SK-N-SH treated with all-trans-retinoic acid at 6 μM for 48 hours (cell line): ENCODE measurements around the gene POM121L2.

ENCODE experiments used
- ATAC-seq: fragments of 200-7000 bp; cut with Tn5 transposase; 3 replicates; pipeline ENCODE4 v1.9.1; 2020; ENCODE audit warnings: mild to moderate bottlenecking, moderate library complexity
- ARNTL ChIP-seq: fragments of 450-650 bp; formaldehyde crosslinking; IDR thresholded peaks from 2 replicates; pipeline ENCODE4 v1.5.0; 2020; ENCODE audit warnings: low read depth, mild to moderate bottlenecking, moderate library complexity, borderline replicate concordance
- BACH2 ChIP-seq: fragments of 250-450 bp; sonication (Bioruptor Pico); IDR thresholded peaks from 2 replicates; pipeline ENCODE4 v1.9.0; 2021; ENCODE audit warnings: mild to moderate bottlenecking, borderline replicate concordance
- ESRRG ChIP-seq: fragments of 250-450 bp; sonication (Bioruptor Pico); IDR thresholded peaks from 2 replicates; pipeline ENCODE4 v1.6.1; 2021; ENCODE audit warnings: mild to moderate bottlenecking
- GLIS3 ChIP-seq: fragments of 250-450 bp; sonication (Bioruptor Pico); IDR thresholded peaks from 2 replicates; pipeline ENCODE4 v1.5.0; 2020; ENCODE audit warnings: mild to moderate bottlenecking, moderate library complexity
- ISL1 ChIP-seq: fragments of 250-450 bp; sonication (Bioruptor Pico); IDR thresholded peaks from 2 replicates; pipeline ENCODE4 v2.1.2; 2022; ENCODE audit warnings: mild to moderate bottlenecking, moderate library complexity
- OSR1 ChIP-seq: fragments of 250-450 bp; sonication (Bioruptor Pico); IDR thresholded peaks from 2 replicates; pipeline ENCODE4 v1.8.0; 2022; ENCODE audit warnings: moderate library complexity, mild to moderate bottlenecking, inconsistent platforms
- PPARA ChIP-seq: fragments of 250-450 bp; sonication (Bioruptor Pico); IDR thresholded peaks from 2 replicates; pipeline ENCODE4 v1.5.0; 2020; ENCODE audit warnings: mild to moderate bottlenecking, borderline replicate concordance
- RARB ChIP-seq: fragments of 250-450 bp; sonication (Bioruptor Pico); IDR thresholded peaks from 2 replicates; pipeline ENCODE4 v1.8.0; 2021; ENCODE audit warnings: mild to moderate bottlenecking, moderate library complexity
- SNAI2 ChIP-seq: fragments of 250-450 bp; sonication (Bioruptor Pico); IDR thresholded peaks from 2 replicates; pipeline ENCODE4 v1.5.0; 2020; ENCODE audit warnings: mild to moderate bottlenecking, moderate library complexity
- TOX ChIP-seq: fragments of 250-450 bp; sonication (Bioruptor Pico); IDR thresholded peaks from 2 replicates; pipeline ENCODE4 v1.8.0; 2021; ENCODE audit warnings: mild to moderate bottlenecking, moderate library complexity, borderline replicate concordance
- ZC3H10 ChIP-seq: fragments of 250-450 bp; sonication (Bioruptor Pico); IDR thresholded peaks from 2 replicates; pipeline ENCODE4 v1.5.1; 2021; ENCODE audit warnings: mild to moderate bottlenecking, moderate library complexity
- ZFP3 ChIP-seq: fragments of 250-450 bp; sonication (Bioruptor Pico); IDR thresholded peaks from 2 replicates; pipeline ENCODE4 v1.5.0; 2020; ENCODE audit warnings: mild to moderate bottlenecking, moderate library complexity
- ZFP30 ChIP-seq: fragments of 450-650 bp; formaldehyde crosslinking; IDR thresholded peaks from 2 replicates; pipeline ENCODE4 v1.5.0; 2022; ENCODE audit warnings: mild to moderate bottlenecking, moderate library complexity
- ZNF565 ChIP-seq: fragments of 450-650 bp; formaldehyde crosslinking; conservative IDR thresholded peaks from 2 replicates; pipeline ENCODE4 v1.5.0; 2020; ENCODE audit warnings: low read depth, mild to moderate bottlenecking, moderate library complexity
- ZNF70 ChIP-seq: fragments of 450-650 bp; formaldehyde crosslinking; IDR thresholded peaks from 2 replicates; pipeline ENCODE4 v1.5.0; 2020; ENCODE audit warnings: mild to moderate bottlenecking, moderate library complexity
- ZNF8 ChIP-seq: fragments of 450-650 bp; formaldehyde crosslinking; IDR thresholded peaks from 2 replicates; pipeline ENCODE4 v1.5.0; 2020; ENCODE audit warnings: mild to moderate bottlenecking, moderate library complexity
- TF ChIP-seq, protein P1 (sequence below): fragments of 250-450 bp; sonication (Bioruptor Pico); IDR thresholded peaks from 2 replicates; pipeline ENCODE4 v1.8.0; 2020; ENCODE audit warnings: mild to moderate bottlenecking, moderate library complexity, borderline replicate concordance
- TF ChIP-seq, protein P2 (sequence below): fragments of 250-450 bp; sonication (Bioruptor Pico); IDR thresholded peaks from 2 replicates; pipeline ENCODE4 v1.5.0; 2020; ENCODE audit warnings: mild to moderate bottlenecking, moderate library complexity
- TF ChIP-seq, protein P3 (sequence below): fragments of 250-450 bp; sonication (Bioruptor Pico); IDR thresholded peaks from 2 replicates; pipeline ENCODE4 v1.5.1; 2021; ENCODE audit warnings: mild to moderate bottlenecking, moderate library complexity
- TF ChIP-seq, protein P4 (sequence below): fragments of 250-450 bp; sonication (Bioruptor Pico); IDR thresholded peaks from 2 replicates; pipeline ENCODE4 v1.5.1; 2020; ENCODE audit warnings: low read depth, mild to moderate bottlenecking, moderate library complexity

Gene POM121L2

DNA sequence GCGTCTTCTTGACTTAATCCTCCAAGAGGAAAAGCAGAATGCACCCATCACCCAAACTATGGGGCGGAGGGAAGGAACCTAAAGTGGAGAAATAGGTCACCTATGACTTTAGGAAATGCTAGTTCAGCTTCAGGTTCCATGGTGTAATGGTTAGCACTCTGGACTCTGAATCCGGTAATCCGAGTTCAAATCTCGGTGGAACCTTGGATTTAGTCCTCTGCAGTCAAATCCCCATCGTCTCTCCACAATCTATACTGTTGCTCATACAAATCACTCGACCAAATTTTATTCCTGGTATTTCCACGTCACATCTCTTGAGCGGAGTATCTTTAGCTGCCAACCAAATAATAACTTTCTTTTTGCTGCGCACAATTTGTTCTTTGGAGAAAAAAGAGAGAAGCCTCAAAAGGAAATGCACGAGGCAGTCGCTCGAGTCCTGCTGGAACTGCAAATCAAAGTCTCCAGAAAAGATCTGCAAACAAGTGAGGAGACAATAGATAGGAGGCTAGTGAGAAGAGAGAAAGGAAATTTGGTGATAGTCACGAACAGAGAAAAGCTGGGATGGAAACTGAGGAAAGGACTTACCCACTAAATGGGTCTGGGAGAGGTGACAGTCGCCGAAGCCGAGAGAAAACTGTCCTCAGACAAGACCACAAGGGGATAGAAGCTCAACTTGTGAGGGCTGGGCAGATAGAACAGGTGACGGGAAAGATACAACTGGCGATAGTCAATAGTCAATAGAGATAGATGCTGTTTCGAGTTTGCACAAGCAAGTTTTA, 16.6 kb downstream of the POM121L2 start:
- TF ChIP-seq RARB (CRISPR knock-in tag) (no peak), ARNTL (CRISPR knock-in tag) (no peak), ZNF8 (CRISPR knock-in tag) (no peak), SNAI2 (no peak), TOX (CRISPR knock-in tag) (no peak), ESRRG (no peak), ZNF70 (CRISPR knock-in tag) (no peak), PPARA (no peak), GLIS3 (CRISPR knock-in tag) (no peak), BACH2 (CRISPR knock-in tag) (no peak), ISL1 (no peak), ZFP30 (CRISPR knock-in tag) (no peak), ZFP3 (CRISPR knock-in tag) (no peak), OSR1 (no peak), ZNF565 (CRISPR knock-in tag) (no peak), ZC3H10 (CRISPR knock-in tag) (no peak)
- TF ChIP-seq, protein P1, sequence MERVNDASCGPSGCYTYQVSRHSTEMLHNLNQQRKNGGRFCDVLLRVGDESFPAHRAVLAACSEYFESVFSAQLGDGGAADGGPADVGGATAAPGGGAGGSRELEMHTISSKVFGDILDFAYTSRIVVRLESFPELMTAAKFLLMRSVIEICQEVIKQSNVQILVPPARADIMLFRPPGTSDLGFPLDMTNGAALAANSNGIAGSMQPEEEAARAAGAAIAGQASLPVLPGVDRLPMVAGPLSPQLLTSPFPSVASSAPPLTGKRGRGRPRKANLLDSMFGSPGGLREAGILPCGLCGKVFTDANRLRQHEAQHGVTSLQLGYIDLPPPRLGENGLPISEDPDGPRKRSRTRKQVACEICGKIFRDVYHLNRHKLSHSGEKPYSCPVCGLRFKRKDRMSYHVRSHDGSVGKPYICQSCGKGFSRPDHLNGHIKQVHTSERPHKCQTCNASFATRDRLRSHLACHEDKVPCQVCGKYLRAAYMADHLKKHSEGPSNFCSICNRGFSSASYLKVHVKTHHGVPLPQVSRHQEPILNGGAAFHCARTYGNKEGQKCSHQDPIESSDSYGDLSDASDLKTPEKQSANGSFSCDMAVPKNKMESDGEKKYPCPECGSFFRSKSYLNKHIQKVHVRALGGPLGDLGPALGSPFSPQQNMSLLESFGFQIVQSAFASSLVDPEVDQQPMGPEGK = no peak
- TF ChIP-seq, protein P2, sequence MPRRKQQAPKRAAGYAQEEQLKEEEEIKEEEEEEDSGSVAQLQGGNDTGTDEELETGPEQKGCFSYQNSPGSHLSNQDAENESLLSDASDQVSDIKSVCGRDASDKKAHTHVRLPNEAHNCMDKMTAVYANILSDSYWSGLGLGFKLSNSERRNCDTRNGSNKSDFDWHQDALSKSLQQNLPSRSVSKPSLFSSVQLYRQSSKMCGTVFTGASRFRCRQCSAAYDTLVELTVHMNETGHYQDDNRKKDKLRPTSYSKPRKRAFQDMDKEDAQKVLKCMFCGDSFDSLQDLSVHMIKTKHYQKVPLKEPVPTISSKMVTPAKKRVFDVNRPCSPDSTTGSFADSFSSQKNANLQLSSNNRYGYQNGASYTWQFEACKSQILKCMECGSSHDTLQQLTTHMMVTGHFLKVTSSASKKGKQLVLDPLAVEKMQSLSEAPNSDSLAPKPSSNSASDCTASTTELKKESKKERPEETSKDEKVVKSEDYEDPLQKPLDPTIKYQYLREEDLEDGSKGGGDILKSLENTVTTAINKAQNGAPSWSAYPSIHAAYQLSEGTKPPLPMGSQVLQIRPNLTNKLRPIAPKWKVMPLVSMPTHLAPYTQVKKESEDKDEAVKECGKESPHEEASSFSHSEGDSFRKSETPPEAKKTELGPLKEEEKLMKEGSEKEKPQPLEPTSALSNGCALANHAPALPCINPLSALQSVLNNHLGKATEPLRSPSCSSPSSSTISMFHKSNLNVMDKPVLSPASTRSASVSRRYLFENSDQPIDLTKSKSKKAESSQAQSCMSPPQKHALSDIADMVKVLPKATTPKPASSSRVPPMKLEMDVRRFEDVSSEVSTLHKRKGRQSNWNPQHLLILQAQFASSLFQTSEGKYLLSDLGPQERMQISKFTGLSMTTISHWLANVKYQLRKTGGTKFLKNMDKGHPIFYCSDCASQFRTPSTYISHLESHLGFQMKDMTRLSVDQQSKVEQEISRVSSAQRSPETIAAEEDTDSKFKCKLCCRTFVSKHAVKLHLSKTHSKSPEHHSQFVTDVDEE (CRISPR knock-in tag) = no peak
- TF ChIP-seq, protein P3, sequence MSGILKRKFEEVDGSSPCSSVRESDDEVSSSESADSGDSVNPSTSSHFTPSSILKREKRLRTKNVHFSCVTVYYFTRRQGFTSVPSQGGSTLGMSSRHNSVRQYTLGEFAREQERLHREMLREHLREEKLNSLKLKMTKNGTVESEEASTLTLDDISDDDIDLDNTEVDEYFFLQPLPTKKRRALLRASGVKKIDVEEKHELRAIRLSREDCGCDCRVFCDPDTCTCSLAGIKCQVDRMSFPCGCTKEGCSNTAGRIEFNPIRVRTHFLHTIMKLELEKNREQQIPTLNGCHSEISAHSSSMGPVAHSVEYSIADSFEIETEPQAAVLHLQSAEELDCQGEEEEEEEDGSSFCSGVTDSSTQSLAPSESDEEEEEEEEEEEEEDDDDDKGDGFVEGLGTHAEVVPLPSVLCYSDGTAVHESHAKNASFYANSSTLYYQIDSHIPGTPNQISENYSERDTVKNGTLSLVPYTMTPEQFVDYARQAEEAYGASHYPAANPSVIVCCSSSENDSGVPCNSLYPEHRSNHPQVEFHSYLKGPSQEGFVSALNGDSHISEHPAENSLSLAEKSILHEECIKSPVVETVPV = no peak
- TF ChIP-seq, protein P4, sequence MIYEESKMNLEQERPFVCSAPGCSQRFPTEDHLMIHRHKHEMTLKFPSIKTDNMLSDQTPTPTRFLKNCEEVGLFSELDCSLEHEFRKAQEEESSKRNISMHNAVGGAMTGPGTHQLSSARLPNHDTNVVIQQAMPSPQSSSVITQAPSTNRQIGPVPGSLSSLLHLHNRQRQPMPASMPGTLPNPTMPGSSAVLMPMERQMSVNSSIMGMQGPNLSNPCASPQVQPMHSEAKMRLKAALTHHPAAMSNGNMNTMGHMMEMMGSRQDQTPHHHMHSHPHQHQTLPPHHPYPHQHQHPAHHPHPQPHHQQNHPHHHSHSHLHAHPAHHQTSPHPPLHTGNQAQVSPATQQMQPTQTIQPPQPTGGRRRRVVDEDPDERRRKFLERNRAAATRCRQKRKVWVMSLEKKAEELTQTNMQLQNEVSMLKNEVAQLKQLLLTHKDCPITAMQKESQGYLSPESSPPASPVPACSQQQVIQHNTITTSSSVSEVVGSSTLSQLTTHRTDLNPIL (CRISPR knock-in tag) = no peak
- ATAC-seq = peak; percentile 74

DNA sequence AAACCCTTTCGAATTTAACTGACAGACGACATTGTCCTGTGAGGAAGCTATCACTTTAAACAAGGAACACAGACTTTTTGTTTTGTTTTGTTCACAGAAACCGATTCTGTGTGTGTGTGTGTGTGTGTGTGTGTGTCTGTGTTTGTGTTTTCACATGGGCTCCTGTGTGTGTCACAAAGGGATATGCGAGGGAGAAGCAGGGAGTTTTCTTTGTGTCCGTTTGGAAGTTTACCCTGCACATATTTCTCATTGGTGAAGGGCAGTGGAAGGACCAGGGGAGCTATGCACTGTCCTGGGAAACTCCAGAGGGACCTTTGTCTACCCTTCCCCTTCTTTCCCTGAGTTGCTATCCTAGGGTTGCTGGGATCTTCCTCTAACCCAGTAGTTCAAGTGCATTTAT, 17.7 kb downstream of the POM121L2 start:
- ATAC-seq = no peak; the same call in 1 of the 3 replicates
- TF ChIP-seq SNAI2 = no peak

DNA sequence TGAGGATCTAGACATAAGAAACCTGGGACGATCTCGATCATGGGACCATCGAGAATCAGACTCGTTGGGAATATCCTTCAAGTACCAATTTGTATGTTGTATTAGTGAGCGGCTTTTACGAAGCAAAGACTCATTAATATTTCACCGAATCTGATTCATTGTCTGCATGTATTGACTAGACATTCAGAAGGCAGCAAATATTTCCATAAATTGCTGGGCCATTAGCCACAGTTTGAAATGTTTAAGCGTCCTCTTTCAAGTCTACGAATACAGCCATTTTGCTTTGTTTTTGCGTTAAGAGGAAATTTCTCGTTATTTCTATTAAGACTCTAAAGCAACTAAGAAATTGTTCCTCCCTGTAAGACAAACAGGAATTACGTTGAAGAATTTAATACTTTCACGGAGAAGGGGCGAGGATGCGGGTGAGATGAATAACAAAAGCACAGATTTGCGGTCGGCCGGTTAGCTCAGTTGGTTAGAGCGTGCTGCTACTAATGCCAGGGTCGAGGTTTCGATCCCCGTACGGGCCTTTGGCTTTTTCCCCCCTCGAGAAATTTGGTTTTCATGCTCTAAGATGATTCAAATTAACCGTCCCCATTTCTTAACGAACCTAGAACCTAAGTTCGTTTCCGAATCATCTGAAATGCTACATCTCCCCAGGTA, 18.5 kb downstream of the POM121L2 start:
- peak; percentile 38 for ATAC-seq

More for the DNA sequence above, 18.5 kb downstream of the POM121L2 start:
- TF ChIP-seq SNAI2 = no peak
- TF ChIP-seq, protein P4 (CRISPR knock-in tag) = no peak
- no peak for TF ChIP-seq ZFP3 (CRISPR knock-in tag)
- TF ChIP-seq ZNF565 (CRISPR knock-in tag) = no peak
- TF ChIP-seq BACH2 (CRISPR knock-in tag) = no peak
- TF ChIP-seq OSR1 = no peak
- no peak for TF ChIP-seq ZNF70 (CRISPR knock-in tag)
- TF ChIP-seq, all 23 proteins: peak for 0
